GM19455 (cell line): ENCODE measurements around the gene GMNN.
"Not testable (repeated sequence)": the region's sequence is repeated elsewhere in the genome, so short reads cannot be mapped to it uniquely, and the experiment has no call there.

Experiments used
- ATAC-seq: cut with Tn5 transposase; IDR thresholded peaks from one replicate; pipeline ENCODE4 v1.9.1; 2021; ENCODE audit not compliant: unreplicated experiment

GMNN gene

DNA sequence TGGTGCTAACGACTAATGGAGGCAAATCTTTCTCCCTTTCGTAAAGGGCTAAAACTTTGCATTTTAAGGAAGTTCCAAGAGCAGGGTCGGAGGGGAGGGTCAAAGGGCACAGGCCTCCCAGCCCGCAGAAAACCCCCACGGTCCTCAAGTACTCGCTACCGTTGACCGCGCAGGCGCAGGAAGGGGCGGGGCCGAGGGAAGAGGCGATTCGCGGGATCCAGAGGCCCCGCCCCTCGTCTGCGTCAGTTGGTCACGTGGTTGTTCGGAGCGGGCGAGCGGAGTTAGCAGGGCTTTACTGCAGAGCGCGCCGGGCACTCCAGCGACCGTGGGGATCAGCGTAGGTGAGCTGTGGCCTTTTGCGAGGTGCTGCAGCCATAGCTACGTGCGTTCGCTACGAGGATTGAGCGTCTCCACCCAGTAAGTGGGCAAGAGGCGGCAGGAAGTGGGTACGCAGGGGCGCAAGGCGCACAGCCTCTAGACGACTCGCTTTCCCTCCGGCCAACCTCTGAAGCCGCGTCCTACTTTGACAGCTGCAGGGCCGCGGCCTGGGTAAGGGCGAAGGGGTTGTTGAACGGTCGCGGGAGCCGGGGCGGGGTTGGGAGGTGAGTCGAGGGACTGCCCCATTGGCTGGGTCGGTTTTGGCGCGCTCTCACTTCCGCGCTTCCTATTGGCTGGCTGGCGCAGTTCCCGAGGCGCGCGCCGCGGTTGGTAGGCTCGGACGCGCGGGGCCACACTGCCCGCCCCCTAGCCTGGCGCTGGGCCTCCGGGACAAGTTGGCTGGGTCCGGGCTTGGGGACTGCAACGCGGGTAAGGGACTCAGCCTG lies at the start of gene GMNN:
TSS of gene GMNN (plus strand) at position 242 of the 824 bp plus-strand sequence. CDS start 2,310 bp downstream, outside the sequence.
- peak; percentile 89 for ATAC-seq

GRCh38 chr6:24730653-24731052 lies 44.1 kb upstream of the GMNN start:
- ATAC-seq = not testable (repeated sequence)

DNA sequence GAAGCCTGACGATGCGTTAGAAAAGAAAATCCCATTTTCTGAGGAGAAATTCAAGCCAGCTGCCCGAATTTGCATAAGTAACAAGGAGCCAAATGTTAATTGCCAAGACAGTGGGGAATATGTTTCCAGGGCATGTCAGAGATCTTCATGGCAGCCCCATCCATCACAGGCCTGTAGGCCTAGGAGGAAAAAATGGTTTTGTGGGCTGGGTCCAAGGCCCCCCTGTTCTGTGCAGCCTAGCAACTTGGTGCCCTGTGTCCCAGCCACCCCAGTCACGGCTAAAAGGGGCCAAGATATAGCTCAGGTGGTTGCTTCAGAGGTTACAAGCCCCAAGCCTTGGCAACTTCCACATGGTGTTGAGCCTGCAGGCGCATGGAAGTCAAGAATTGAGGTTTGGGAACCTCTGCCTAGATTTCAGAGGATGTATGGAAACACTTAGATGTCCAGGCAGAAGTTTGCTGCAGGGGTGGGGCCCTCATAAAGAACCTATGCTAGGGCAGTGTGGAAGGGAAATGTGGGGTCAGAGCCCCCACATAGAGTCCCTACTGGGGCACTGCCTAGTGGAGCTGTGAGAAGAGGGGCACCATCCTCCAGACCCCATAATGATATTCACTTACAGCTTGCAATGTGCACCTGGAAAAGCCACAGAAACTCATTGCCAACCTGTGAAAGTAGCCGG lies 43.1 kb upstream of the GMNN start:
- not testable (repeated sequence) for ATAC-seq

GRCh38 chr6:24734166-24734565 lies 40.6 kb upstream of the GMNN start:
- ATAC-seq = no peak

DNA sequence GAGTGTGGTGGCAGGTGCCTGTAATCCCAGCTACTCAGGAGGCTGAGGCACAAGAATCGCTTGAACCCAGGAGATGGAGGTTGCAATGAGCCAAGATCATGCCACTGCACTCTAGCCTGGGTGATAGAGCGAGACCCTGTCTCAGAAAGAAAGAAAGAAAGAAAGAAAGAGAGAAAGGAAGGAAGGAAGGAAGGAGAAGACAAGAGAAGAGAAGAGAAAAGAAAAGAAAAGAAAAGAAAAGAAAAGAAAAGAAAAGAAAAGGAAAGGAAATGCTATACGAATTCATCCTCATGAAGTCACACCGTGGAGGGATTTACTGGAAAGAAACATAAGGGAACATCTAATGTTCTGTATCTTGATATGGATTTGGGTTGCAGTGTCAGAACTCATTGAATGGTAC lies 40.0 kb upstream of the GMNN start:
- ATAC-seq = not testable (repeated sequence)

DNA sequence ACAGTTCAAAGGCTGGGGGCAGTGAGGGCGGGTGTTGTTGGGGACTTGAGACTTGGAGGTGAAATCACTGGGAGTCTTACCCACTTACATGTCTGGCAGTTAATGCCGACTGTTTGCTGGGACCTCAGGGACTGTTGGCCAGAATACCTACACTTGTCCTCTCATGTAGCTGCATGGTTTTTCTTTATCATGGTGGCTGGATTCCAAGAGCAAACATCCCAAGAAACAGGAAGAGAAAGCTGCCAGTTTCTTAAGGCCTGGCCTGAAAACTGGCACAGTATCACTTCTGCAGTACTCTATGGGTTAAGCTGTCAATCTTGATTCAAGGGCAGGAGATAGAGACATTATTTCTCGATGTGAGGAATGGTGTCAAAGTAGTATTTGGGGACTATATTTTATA lies 36.0 kb upstream of the GMNN start:
- ATAC-seq = no peak

- no peak for ATAC-seq
Measured at GRCh38 chr6:24740861-24741260, 33.9 kb upstream of the GMNN start.

- no peak for ATAC-seq
Measured at GRCh38 chr6:24742216-24742738, 32.5 kb upstream of the GMNN start.

- peak; percentile 80 for ATAC-seq
Measured at GRCh38 chr6:24743265-24743943, 31.3 kb upstream of the GMNN start.

GRCh38 chr6:24743944-24744335 lies 30.8 kb upstream of the GMNN start:
- peak; percentile 51 for ATAC-seq

GRCh38 chr6:24744911-24745310 lies 29.8 kb upstream of the GMNN start:
- ATAC-seq = no peak

GRCh38 chr6:24749297-24749696 lies 25.4 kb upstream of the GMNN start:
- no peak for ATAC-seq

GRCh38 chr6:24750878-24751277 lies 23.9 kb upstream of the GMNN start:
- not testable (repeated sequence) for ATAC-seq

DNA sequence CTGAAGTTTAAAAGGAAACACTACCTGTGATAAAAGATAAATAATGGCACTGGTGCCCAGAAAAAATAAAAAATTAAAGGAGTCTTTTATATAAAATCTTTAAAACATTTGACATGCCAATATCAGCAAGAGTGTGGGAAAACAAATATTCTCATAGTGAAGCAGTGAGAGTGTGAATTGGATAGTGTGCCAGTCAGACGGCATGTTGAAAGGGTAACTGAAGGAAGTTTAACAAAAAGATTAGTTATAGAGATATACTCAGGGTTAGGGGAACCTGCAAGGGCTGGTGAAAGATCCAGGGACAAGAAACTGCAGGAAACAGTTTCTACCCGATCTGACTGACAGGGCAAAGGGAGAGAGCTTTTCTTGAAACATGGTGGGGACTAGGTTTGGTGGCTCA lies 22.2 kb upstream of the GMNN start:
- ATAC-seq = no peak

- ATAC-seq = no peak
Measured at GRCh38 chr6:24752917-24753492, 21.7 kb upstream of the GMNN start.

GRCh38 chr6:24753545-24753944 lies 21.2 kb upstream of the GMNN start:
- no peak for ATAC-seq

- ATAC-seq = not testable (repeated sequence)
Measured at GRCh38 chr6:24754378-24754777, 20.4 kb upstream of the GMNN start.

DNA sequence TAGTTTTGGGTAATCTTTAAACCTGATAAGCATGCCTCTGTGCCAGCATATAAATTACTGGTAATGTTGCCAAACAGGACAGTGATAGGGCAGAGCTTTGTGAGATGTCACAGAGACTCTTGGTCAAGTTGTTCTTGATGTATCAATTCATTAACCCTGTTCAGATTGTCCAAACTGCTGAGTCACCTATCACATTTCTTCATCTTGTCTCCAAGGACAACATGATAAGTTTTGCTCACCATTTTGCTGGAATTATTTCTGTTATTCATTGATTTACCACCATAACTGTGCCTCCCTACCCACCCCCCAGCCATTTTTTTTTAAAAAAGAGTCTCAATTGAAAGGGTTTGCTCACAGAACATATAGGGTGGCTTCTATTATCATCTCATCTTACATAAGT lies 19.5 kb upstream of the GMNN start:
- no peak for ATAC-seq

DNA sequence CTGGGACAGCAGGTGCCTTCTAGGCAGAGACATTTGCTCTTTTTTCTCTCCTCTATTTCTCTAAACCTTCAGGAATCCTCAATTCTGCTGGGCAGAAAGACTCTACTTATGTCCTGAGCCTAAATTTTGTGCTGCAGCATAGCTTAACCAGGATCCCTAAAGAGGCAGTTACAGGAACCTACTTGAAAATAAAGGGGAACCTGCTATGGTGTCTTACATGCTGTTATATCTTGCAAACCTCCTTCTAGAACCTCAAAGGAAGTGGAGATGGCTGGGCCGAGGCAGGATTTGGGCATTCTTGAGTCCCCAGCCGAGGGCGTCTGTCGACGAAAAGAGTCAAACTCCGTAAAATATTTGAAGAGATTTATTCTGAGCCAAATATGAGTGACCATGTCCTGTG lies 17.1 kb upstream of the GMNN start:
- ATAC-seq = no peak

- ATAC-seq = no peak
Measured at GRCh38 chr6:24759718-24760117, 15.0 kb upstream of the GMNN start.

- no peak for ATAC-seq
Measured at GRCh38 chr6:24760210-24760609, 14.5 kb upstream of the GMNN start.
